Measurements from ENCODE around the gene WBP1.
"Not testable (repeated sequence)": the region's sequence is repeated elsewhere in the genome, so short reads cannot be mapped to it uniquely, and the experiment has no call there.

WBP1 gene

DNA sequence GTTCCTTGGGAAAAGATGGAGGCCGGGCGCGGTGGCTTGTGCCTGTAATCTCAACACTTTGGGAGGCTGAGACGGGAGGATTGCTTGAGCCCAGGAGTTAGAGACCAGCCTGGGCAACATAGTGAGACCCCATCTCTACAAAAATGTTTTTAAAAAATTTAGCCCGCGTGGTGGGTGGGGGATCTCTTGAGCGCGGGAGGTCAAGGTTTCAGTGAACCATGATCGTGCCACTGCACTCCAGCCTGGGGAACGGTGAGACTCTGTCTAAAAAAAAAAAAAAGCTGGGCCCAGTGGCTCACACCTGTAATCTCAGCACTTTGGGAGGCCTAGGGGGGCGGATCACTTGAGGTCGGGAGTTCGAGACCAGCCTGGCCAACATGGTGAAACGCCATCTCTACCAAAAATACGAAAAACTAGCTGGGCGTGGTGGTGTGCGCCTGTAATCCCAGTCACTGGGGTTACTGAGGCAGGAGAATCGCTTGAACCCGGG is 25.5 kb downstream of the WBP1 start:
- not testable (repeated sequence) for DNase-seq

DNA sequence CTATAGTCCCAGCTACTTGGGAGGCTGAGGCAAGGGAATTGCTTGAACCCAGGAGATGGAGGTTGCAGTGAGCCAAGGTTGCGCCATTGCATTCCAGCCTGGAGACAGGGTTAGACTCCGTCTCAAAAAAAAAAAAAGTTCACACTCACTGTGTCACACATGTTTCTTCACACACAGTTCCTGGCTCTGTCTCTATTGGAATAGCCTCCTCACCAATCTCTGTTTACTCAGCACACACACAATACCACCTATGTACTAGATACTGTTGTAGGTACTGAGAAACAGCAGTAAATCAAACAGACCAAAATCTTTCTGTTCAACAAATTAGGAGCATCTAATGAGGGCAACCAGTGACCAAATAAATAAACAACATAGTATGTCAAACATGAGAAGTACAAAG is 27.9 kb downstream of the WBP1 start:
- no peak for DNase-seq

DNA sequence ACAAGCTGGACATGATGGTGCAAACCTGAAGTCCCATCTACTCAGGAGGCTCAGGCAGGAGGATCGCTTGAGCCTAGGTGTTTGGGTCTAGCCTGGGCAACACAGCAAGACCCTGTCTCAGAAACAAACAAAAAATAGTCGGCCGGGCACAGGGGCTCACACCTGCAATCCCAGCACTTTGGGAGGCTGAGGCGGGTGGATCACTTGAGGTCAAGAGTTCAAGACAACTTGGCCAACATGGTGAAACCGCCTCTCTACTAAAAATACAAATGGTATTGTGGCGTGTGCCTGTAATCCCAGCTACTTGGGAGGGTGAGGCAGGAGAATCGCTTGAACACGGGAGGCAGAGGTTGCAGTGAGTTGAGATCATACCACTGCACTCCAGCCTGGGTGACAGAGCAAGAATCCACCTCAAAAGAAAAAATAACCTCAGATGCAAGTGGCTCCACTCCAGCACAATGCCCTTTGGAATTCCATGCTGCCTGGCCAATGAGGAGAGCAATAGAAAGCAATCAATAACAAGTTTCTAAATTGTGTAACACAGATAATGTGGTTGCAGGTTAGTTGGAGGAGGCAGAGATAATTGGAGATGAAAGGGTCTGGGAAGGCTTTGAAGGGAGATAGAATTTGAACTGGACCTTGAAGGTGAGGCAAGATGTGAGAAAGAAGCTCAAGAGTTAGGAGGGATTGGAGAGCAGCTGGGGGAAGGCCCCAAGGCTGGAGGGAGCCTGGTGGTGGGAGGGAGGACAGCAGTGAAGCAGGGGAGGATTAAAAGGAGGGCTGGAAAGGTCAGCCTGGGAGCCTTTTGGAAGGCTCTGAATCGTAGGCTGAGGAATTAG is 30.6 kb downstream of the WBP1 start:
- DNase-seq = no peak

DNA sequence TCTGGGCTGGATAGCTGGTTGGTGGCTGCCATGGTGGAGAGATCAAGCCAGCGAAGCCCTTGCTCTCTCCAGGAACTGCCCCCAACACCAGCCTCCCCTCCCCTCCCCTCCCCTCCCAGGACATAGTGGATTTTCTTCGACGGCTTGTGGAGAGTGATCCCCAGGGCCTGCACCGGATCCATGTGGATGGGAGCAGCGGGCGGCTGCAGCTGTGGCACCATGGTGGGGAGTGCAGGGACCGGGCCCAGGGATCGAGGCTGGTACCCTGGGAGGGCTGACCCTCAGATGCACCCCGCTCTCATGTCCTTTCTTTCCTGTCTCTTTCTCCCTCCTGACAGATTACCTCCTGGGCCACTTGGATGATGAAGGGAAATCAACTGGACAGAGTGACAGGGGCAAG is 31.7 kb downstream of the WBP1 start:
- no peak for DNase-seq

DNA sequence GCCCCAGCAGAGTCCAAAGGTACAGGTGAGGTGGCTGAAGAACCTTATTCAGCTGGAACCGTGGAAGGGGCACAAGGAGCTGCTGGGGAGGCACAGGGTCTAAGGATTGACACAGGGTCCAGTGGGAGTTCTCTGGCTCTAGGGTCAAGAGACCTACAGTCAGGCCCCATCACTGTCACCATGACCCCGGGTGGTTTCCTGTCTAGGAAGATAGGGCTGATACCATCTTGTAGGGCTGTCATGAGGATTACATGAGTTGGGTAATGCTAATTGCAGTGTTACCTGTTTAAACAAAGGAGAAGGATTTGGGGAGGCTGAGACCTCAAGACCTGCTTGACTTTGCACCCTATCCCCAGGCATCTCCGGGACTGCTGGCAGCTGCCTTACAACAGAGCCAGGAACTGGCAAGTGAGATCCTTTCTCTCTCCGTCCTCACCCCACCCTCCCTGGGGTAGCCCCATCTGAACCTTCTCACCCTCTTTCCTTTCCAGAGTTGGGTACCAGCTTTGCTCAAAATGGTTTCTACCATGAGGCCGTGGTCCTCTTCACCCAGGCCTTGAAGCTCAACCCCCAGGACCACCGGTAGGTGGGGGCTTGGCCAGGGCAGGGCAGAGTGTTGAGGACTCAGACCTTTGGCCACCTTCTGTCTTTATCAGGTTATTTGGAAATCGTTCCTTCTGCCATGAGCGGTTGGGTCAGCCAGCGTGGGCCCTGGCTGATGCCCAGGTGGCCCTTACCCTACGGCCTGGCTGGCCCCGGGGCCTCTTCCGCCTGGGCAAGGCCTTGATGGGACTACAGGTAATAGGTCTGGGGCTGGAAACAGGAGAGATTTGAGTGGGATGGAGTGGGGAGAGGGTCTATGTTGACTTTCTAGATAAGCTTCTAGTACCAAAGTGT is 33.7 kb downstream of the WBP1 start:
- no peak for DNase-seq

DNA sequence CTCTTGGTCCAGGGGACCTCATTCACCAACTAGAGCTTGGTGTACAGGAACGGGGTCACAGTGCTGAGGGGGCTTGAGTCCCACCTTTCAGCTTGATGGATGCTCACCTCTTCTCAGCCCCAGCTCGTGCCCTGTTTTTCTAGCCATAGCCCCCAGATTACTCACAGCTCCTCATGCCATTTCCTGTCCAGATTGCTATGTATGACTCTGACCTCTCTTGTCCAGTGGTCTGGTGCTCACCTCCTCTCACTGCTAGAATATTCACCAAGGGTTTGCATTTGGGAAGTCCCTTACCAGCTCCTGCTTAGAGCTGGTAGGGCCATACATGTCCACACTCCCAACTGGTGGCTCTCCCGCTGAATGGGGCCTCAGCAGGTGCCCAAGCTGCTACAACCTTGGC is 35.3 kb downstream of the WBP1 start:
- DNase-seq = no peak

DNA sequence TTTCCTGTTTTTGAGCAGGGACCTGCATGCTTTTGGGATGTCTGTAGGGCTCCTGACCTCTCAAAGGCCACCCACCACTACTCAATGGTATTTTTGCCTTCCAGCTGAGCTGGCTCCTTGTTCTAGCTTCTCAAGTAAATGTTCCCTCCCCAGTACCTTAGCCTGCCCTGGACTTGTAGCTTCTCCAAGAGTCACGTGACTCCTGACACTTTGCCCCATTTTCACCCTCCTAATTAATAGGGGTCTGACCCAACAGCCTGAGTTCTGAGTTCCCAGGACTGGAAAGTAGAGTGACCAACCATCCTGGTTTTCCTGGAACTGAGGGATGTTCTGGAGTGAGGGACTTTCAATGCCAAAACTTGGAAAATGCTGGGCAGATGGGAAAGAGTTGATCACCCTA is 37.2 kb downstream of the WBP1 start:
- no peak for DNase-seq

DNA sequence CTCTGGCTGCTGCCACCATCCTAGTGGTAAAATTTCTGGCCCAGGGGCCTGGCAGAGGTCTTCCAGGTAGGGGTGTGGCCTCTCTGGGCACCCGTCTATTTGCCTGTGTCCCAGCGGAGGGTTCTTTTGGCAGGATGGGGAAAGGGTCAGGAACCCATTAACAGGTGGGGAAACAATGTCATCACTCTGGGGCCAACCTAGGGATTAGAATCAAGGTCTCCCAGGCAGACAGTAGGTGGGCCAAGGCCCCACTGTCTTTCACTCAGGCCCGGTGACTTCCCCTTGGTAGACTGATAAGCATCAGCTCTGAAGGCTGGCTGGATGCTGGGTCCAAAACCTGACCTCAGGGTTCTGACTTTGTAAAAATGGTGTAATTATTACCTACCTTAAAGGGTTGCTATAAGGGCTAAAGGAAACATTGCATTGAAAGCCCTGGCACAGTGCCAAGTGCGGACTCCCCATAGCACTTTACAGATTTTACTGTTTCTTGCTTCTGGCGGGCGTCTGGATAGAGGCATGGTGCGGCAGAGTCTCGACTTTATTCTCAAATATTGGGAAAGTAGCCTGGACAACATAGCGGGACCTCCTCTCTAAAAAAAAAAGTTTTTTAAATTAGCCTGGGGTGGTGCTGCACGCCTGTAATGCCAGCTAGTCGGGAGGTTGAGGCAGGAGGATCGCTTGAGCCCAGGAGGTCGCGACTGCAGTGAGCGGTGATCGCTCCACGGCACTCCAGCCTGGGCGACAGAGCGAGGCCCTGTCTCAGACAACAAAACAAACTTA is 38.9 kb downstream of the WBP1 start:
- DNase-seq = no peak

DNA sequence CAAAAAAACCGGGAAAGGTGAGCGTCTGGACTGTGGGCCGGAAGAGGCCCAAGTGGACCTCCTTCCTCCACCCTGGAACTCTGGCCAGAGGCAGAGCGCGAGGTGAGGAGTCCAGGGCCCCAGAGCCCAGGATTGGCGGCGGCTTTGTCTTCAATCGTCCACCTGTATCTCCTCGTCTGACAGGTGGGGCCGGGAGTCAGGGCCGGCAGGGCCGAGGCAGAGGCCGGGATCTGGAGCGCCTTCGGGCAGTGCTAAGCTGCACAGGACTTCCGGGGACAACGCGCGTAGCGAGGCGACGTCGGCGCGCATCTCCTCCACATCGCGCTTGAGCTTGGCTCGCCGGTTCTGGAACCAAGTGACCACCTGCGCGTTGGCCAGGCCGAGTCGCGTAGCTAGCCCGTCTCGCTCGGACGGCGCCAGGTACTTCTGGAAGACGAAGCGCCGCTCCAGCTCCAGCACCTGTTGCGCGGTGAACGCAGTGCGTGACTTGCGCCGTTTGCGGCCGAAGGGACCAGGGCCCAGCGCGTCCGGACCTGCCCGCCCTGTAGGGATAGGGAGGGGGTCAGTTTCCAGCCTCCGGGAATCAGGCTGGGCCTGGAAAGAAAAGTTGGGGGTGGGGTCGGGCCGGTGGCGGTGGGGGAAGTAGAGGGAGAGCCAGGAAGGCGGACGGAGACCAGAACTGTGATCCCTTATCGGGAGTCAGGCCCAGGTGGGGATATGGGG is 39.7 kb downstream of the WBP1 start:
- DNase-seq = peak; percentile 31

DNA sequence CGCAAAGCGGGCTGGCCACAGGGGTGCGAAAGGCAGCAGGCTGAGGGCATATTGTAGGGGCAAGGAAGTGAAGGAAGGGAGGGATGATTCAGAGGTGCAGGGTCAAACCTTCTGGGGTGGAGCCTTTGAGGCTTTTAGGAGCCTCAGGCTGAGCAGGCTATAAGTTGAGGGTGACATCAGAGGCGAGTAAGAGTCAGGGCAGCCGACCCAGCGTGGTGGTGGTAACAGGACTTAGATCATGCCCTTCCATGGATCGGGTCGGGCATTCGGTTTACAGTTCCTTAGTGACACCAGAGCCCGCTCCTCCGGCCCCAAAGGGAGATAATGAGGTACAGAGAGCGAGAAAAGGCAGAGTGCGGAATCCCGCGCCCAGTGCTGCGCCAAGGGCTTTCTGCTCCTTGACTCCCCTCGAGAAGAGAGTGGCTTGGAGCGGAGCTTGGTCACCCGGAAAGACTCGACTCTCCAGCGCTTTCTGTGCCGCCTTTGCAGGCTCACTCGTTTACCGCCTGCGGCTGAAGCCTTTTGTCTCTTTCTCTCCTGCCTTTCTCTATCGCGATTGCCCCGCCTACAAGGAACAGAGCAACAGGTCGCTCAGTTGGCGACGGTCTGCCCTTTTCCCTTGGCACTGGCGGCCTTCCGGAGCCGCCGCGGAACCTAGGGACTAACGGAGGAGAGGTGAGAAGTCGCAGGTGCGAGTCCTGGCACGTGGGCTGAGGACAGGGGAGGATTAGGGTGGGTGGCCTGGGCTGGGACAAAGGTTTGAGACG is 40.4 kb downstream of the WBP1 start:
- peak; percentile 70 for DNase-seq

DNA sequence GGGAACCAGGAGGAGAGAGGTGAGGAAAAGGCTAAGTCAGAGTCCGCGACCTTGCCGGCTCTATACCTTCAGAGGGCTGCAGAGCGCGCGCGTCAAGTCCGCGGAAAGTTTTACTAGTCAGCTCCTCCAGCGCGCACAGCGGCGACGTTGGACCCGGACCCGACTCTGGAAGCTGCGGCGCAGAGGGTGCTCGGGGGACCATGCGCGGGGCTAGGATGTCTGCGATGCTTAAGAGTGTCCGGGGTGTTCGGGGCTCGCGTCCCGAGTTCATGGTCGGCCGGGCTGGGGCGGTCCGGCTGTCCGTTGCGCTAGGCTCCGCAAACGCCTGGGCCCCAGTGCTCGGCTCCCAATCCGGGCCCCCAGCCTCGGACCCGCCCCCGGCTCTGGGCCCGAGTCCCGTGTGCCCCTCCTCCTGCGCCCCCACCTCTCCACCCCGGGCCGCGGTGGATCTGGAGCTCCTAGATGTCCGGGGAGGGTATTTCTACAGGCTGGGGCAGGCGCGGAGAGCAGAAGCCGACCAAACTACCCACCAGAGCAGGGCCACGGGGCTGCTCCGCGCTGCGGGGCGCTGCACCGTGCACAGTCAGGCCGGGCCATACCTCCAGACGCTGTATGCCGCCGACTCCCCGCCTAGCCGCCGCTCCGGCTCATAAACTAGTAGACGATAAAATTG is 41.2 kb downstream of the WBP1 start, which contains the start of gene LBX2:
Gene LBX2 (minus strand): TSS at position 337 of the 673 bp plus-strand sequence. CDS start 66 bp downstream, at position 271.
- DNase-seq = peak; percentile 46

DNA sequence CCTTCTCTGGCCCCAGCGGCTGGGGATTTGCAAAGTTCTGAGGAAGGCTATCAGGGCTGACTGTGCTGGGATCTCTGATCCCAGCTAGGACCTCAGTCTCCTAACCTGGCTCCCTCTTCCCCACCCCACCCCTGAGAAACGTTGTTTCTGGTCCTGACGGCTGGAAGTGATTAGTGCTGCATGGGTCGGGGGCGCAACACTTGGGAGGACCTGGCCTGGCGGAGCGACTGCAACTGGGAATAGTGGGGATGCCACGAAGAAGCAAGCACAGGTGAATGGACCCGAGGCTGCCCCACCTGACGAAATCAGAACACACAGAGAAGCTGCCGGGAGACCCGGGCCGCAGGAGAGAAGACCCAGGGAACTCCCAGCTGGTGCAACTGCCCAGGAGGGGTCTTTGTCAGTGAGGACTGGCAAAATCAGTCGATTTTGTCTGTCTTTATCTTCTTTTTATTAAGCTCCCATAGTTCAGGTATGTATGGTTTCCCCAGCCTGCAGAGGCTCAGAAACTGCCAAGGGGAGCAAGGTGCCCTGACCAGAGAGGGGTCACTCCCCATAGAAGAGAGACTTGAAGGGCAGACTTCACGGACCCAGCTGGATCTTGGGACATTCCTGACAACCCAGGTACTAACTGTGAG is 41.8 kb downstream of the WBP1 start:
- DNase-seq = no peak

DNA sequence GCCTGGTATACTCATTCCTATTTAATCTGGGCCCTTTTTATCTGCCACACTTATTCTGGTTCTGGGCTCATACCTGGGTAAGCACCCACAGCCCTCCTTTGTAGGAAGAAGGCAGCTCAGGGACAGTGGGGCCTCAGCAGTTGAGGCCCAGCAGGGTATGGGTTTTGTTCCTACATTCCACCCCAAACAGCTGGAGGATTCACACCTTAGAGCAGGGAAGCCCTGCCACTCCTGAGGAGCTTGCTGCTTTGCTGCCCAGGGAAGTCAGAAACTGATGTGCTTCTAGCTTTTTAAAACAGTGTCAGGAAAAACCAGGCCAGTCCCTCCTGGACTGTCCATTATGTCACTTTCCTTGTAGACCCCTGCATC is 42.3 kb downstream of the WBP1 start:
- no peak for DNase-seq

DNA sequence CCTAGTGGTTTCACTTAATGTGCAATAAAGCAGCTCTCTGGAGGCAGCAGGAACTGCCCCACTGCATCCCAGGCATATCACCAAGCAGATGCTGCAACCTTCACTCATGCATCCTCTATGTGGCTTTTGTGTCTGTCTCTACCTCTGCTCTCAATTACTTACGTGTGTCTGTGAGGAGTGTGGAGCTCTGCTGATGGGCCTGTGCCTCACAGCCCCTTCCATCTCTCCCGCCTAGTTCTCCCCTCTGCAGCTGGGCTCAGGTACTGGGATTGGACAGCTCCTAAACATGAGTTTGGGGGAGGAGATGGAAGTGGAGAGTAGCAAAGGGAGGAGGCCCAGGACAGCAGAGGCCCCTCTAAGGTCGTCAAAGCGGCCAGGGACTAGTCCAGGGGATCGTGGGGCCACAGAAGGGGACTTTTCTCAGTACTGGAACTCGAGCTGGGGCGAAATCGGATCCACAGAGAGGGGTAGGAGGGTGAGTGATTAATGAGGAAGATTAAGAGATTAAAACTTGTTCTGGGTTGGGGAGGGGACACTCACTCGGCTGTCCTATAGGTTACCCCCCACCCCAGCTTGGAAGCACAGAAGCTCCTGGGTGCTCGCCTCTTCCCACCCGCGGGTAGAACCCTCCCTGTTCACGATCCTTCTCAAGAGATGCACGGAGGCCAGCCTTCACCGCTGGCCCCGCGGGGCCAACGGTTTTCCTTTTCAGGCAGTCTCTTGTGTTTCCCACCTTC is 43.3 kb downstream of the WBP1 start:
- no peak for DNase-seq

DNA sequence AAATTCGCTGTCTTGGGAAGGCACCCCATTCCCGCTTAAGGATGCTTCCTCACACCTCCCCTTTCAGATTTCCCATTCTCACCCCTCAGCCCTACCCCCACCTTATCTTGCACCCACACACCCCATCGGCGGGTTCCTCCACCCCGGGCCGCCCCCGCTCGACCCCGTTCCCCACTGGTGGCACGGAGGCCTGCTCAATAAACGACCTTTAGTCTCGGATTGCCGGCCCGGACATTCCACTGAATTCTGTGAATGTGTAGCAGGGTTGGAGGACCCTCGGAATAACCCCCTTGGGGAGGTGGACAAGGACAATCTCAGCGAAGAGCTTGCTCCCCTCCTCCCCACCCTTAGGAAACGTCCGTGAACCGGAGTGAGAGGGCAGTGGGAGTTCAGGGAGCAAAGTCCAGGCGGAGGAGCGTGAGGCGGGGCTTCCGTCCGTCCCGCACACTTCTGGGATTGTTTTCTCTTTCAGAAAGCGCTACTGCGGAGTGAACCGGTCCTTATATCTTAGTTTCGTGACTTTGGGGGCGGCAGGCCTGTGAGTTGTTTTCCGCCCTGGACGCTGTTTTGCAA is 44.0 kb downstream of the WBP1 start:
- DNase-seq = no peak

DNA sequence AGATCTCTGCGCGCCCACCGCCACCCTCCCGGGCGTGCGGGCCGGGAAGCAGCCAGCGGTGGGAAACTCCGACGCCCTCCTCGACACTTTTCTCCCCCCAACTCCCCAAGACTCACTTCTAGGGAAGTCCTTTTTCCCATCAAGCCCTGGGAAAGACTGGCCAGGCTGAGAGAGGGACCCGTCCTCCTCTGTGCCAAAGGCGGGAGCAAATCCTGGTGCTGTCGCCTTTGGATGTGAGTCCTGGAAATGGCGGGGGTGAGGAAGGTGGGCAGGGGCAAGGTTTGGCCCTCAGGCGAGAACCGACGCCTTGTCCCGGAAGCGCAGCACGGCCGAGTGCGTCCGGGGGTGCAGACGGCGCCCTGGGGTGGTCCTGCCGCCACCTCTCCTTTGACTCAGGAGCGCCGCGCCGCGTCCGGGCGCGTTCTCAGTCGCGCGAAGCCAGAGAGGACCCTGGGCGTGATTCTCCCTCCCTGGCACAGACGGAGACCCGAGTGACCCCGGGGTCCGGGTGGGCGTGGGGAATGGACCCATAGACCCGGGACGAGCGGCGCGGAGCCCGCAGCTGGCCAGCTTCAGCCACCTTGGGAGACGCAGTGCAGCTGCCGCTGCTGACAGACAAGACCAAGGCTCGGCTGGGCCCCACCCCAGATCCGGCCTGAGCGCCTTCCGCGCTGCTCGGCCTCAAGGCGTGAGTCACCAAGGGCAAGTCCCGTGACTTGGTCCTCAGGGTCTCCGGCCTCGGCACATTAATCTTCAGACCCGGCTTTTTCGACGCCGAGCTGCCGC is 44.7 kb downstream of the WBP1 start:
- DNase-seq = peak; percentile 83

DNA sequence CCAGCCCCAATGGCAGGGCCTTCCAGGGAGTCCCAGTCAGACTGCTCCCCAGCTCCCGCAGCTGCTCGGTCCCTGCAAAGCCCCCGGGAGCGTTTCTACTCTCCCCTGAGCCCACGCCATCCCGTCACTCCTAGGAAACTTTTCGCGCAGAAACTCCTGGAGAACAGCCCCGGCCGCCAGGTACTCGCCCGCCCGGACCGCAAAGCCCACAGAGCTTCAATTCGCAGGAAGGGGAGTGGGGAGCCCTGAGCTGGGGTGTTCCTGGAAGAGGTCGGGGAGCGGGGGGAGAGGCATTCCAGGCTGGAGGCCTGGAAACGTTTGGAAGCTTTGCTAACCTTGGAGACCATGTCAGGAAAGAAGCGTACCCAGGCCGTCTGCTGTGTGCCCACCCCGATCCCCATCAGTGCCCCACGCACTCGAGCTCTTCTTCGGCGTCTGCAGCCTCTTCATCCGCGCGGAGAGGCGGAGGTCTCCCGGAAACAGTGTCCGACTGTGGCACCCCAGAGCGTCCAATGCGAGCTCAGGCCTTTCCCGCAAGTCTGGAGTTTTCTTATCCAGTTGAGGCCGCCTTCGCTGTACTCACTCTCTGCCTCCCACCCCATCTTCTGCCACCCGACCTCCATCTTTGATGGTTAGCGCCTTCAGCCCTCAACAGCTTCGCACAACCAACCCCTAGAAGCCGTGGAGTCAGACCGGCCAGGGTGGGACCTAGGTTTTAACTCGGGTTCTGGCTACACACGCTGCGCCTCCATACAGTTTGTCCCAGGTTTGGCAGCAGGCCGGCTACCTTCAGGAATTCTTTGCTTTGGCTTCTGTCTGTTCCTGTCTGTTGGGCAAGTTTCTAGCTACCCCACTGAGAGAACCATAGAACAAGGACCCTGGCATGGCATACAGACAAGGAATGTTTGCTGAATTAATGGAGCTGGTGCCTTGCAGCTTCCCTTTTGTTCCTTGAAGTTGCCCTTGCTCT is 45.6 kb downstream of the WBP1 start:
- no peak for DNase-seq

All from activated CD4-positive, alpha-beta T cell treated with anti-CD3 and anti-CD28 coated beads, Interleukin-10, Interleukin-2, amounts not matched to agents 100 ng/mL and 50 ng/mL, durations not matched to agents 16 hours and 8 hours (primary cell).